NT2/D1 (cell line): ENCODE measurements around the gene MARVELD3.

ENCODE experiments used
- SUZ12 ChIP-seq: IDR thresholded peaks from 2 replicates; pipeline ENCODE4 v1.6.1; 2011; ENCODE audit not compliant: insufficient read length, insufficient read depth; ENCODE audit errors: extremely low read depth
- YY1 ChIP-seq: IDR thresholded peaks from 2 replicates; pipeline ENCODE4 v1.6.1; 2011; ENCODE audit not compliant: insufficient read length, insufficient read depth
- ZNF274 ChIP-seq: IDR thresholded peaks from 2 replicates; pipeline ENCODE4 v1.6.1; 2011; ENCODE audit warnings: mild to moderate bottlenecking, low read depth, low read length

- no peak for TF ChIP-seq YY1
- TF ChIP-seq ZNF274, result no peak
- TF ChIP-seq SUZ12, result no peak
Observed at GRCh38 chr16:71649704-71650103, 23.7 kb downstream of the MARVELD3 start.
